ENCODE results near the gene SMOC2. TPM values are rescaled to one million over a fixed set of nuclear protein-coding genes. Genes with fewer than 3 reads are reported as not detected.

The SMOC2 gene
- polyA plus RNA-seq, 1 donor from 2014 or later, result 0.50 TPM

DNA sequence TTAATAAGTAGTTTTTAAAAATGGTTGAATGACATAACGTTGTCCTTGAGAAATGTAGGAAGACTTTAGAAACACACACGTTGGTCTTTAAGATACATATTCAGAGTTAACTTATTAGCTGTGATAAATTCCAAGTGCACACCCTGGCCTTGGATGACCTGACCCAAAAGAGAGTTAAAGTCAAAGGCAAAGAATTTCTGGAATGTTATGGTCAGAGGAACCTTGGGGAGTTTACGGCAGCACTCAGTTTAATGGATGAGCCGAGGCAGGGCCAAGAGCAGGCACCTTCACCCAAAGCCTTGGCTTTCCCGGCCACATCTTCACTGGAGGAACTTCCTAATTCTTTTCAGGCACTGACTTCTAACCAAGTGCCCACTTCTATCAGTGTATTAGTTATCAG is 200.5 kb downstream of the SMOC2 start:
- H3K9ac ChIP-seq (ENCODE audit: low read length), result no peak overlapping the region
- H2AFZ ChIP-seq (ENCODE audit: low read depth, low read length), result no peak overlapping the region
- H3K9me3 ChIP-seq (ENCODE audit: low read length), result no peaks in the 10 kb centered on the region
- H3K36me3 ChIP-seq (ENCODE audit: insufficient read depth, low read length), result no peaks in the 10 kb centered on the region
- no peak overlapping the region for H3K4me2 ChIP-seq (ENCODE audit: low read length)
- H3K4me3 ChIP-seq (ENCODE audit: low read length), result no peak overlapping the region
- TF ChIP-seq EZH2 (IDR thresholded peaks at IDR 0.05; ENCODE audit: borderline replicate concordance, insufficient read depth, low read length, poor library complexity, severe bottlenecking), result no peak
- no peak for TF ChIP-seq SMC3 (conservative IDR thresholded peaks at IDR 0.05; ENCODE audit: poor library complexity)
- TF ChIP-seq, protein P1, sequence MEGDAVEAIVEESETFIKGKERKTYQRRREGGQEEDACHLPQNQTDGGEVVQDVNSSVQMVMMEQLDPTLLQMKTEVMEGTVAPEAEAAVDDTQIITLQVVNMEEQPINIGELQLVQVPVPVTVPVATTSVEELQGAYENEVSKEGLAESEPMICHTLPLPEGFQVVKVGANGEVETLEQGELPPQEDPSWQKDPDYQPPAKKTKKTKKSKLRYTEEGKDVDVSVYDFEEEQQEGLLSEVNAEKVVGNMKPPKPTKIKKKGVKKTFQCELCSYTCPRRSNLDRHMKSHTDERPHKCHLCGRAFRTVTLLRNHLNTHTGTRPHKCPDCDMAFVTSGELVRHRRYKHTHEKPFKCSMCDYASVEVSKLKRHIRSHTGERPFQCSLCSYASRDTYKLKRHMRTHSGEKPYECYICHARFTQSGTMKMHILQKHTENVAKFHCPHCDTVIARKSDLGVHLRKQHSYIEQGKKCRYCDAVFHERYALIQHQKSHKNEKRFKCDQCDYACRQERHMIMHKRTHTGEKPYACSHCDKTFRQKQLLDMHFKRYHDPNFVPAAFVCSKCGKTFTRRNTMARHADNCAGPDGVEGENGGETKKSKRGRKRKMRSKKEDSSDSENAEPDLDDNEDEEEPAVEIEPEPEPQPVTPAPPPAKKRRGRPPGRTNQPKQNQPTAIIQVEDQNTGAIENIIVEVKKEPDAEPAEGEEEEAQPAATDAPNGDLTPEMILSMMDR (IDR thresholded peaks at IDR 0.05; ENCODE audit: poor library complexity, severe bottlenecking), result no peak
- no peak for TF ChIP-seq POLR2AphosphoS5 (IDR thresholded peaks at IDR 0.05)
- TF ChIP-seq EP300 (conservative IDR thresholded peaks at IDR 0.05; ENCODE audit: poor library complexity, severe bottlenecking), result no peak
- no peak for TF ChIP-seq TAF1 (IDR thresholded peaks at IDR 0.05; ENCODE audit: low read depth)
- TF ChIP-seq RAD21 (conservative IDR thresholded peaks at IDR 0.05), result no peak
- no peak for TF ChIP-seq MXI1 (conservative IDR thresholded peaks at IDR 0.05; ENCODE audit: poor library complexity, severe bottlenecking)
- TF ChIP-seq, protein P2, sequence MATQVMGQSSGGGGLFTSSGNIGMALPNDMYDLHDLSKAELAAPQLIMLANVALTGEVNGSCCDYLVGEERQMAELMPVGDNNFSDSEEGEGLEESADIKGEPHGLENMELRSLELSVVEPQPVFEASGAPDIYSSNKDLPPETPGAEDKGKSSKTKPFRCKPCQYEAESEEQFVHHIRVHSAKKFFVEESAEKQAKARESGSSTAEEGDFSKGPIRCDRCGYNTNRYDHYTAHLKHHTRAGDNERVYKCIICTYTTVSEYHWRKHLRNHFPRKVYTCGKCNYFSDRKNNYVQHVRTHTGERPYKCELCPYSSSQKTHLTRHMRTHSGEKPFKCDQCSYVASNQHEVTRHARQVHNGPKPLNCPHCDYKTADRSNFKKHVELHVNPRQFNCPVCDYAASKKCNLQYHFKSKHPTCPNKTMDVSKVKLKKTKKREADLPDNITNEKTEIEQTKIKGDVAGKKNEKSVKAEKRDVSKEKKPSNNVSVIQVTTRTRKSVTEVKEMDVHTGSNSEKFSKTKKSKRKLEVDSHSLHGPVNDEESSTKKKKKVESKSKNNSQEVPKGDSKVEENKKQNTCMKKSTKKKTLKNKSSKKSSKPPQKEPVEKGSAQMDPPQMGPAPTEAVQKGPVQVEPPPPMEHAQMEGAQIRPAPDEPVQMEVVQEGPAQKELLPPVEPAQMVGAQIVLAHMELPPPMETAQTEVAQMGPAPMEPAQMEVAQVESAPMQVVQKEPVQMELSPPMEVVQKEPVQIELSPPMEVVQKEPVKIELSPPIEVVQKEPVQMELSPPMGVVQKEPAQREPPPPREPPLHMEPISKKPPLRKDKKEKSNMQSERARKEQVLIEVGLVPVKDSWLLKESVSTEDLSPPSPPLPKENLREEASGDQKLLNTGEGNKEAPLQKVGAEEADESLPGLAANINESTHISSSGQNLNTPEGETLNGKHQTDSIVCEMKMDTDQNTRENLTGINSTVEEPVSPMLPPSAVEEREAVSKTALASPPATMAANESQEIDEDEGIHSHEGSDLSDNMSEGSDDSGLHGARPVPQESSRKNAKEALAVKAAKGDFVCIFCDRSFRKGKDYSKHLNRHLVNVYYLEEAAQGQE (IDR thresholded peaks at IDR 0.05; ENCODE audit: borderline replicate concordance), result no peak
- no peaks in the 10 kb centered on the region for H3F3A ChIP-seq (ENCODE audit: insufficient read depth, low read length, poor library complexity, severe bottlenecking)
- no peaks in the 10 kb centered on the region for H4K20me1 ChIP-seq (ENCODE audit: insufficient read depth)
- no peaks in the 10 kb centered on the region for H3K79me2 ChIP-seq (replicated peaks; ENCODE audit: insufficient read depth, low read length)
- no peaks in the 10 kb centered on the region for H3K9me2 ChIP-seq (ENCODE audit: insufficient read depth, low read length)
- no peak overlapping the region for H3K27ac ChIP-seq (ENCODE audit: low read length)
- no peaks in the 10 kb centered on the region for H3K27me3 ChIP-seq (ENCODE audit: insufficient read depth, low read depth, low read length)

DNA sequence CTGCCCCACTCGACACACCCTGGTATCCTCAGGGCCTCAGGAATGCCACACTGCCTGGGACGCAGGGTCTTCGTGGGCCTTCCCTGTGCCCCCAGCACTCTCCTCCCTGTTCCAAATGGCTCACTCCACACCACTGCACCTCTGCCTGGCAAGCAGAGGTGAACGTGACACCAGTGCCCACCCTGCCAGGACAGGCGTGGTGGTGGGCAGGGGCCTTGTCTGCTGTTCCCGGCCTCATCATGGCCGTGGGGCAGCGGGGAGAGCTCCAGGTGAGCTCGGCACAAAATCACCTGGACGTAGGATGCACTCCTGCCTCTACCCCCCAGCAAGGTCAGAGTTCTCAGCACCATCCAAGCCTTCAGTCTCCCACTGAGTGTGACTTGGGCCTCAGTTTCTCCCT is 202.4 kb downstream of the SMOC2 start:
- H2AFZ ChIP-seq (ENCODE audit: low read depth, low read length), result no peak overlapping the region
- H4K20me1 ChIP-seq (ENCODE audit: insufficient read depth), result no peaks in the 10 kb centered on the region
- H3K79me2 ChIP-seq (replicated peaks; ENCODE audit: insufficient read depth, low read length), result no peaks in the 10 kb centered on the region
- no peak overlapping the region for H3K4me3 ChIP-seq (ENCODE audit: low read length)
- no peaks in the 10 kb centered on the region for H3K27me3 ChIP-seq (ENCODE audit: insufficient read depth, low read depth, low read length)
- H3K27ac ChIP-seq (ENCODE audit: low read length), result no peak overlapping the region
- no peaks in the 10 kb centered on the region for H3K9me3 ChIP-seq (ENCODE audit: low read length)
- no peak overlapping the region for H3K4me2 ChIP-seq (ENCODE audit: low read length)
- H3K9me2 ChIP-seq (ENCODE audit: insufficient read depth, low read length), result no peaks in the 10 kb centered on the region
- H3K9ac ChIP-seq (ENCODE audit: low read length), result no peak overlapping the region
- TF ChIP-seq TAF1 (IDR thresholded peaks at IDR 0.05; ENCODE audit: low read depth), result no peak
- TF ChIP-seq POLR2AphosphoS5 (IDR thresholded peaks at IDR 0.05), result no peak
- TF ChIP-seq SMC3 (conservative IDR thresholded peaks at IDR 0.05; ENCODE audit: poor library complexity), result no peak
- no peak for TF ChIP-seq EP300 (conservative IDR thresholded peaks at IDR 0.05; ENCODE audit: poor library complexity, severe bottlenecking)
- TF ChIP-seq MXI1 (conservative IDR thresholded peaks at IDR 0.05; ENCODE audit: poor library complexity, severe bottlenecking), result no peak
- TF ChIP-seq, protein P1 (IDR thresholded peaks at IDR 0.05; ENCODE audit: poor library complexity, severe bottlenecking), result no peak
- TF ChIP-seq RAD21 (conservative IDR thresholded peaks at IDR 0.05), result no peak
- no peak for TF ChIP-seq EZH2 (IDR thresholded peaks at IDR 0.05; ENCODE audit: borderline replicate concordance, insufficient read depth, low read length, poor library complexity, severe bottlenecking)
- TF ChIP-seq, protein P2 (IDR thresholded peaks at IDR 0.05; ENCODE audit: borderline replicate concordance), result no peak
- no peaks in the 10 kb centered on the region for H3F3A ChIP-seq (ENCODE audit: insufficient read depth, low read length, poor library complexity, severe bottlenecking)
- H3K36me3 ChIP-seq (ENCODE audit: insufficient read depth, low read length), result no peaks in the 10 kb centered on the region
